NT2/D1 (cell line): ENCODE results near the gene TMOD1.
"Not testable (repeated sequence)": the region's sequence is repeated elsewhere in the genome, so short reads cannot be mapped to it uniquely, and the experiment has no call there.

Experiments
- DNase-seq: peaks from one replicate; pipeline ENCODE4 v3.0.0-alpha.2; 2011; ENCODE audit warnings: low read depth, low spot score
- H3K27me3 ChIP-seq: 2 replicates; pipeline ENCODE4 v1.6.0; 2011; ENCODE audit warnings: mild to moderate bottlenecking; ENCODE audit not compliant: insufficient read length, insufficient read depth
- H3K36me3 ChIP-seq: 2 replicates; pipeline ENCODE4 v1.6.1; 2011; ENCODE audit warnings: mild to moderate bottlenecking, low read length, mixed read lengths; ENCODE audit not compliant: insufficient read depth, insufficient read length
- H3K4me1 ChIP-seq: 2 replicates; pipeline ENCODE4 v1.5.1; 2011; ENCODE audit not compliant: insufficient read depth, insufficient read length
- H3K4me3 ChIP-seq: 2 replicates; pipeline ENCODE4 v1.5.1; 2011; ENCODE audit warnings: low read depth; ENCODE audit not compliant: insufficient read length
- H3K9ac ChIP-seq: 2 replicates; pipeline ENCODE4 v1.6.0; 2011; ENCODE audit warnings: low read depth; ENCODE audit not compliant: insufficient read length
- H3K9me3 ChIP-seq: 2 replicates; pipeline ENCODE4 v1.5.1; 2011; ENCODE audit warnings: mild to moderate bottlenecking, low read length; ENCODE audit not compliant: insufficient read depth
- SUZ12 ChIP-seq: IDR thresholded peaks from 2 replicates; pipeline ENCODE4 v1.6.1; 2011; ENCODE audit not compliant: insufficient read length, insufficient read depth; ENCODE audit errors: extremely low read depth
- YY1 ChIP-seq: IDR thresholded peaks from 2 replicates; pipeline ENCODE4 v1.6.1; 2011; ENCODE audit not compliant: insufficient read length, insufficient read depth
- ZNF274 ChIP-seq: IDR thresholded peaks from 2 replicates; pipeline ENCODE4 v1.6.1; 2011; ENCODE audit warnings: mild to moderate bottlenecking, low read depth, low read length

The TMOD1 gene

DNA sequence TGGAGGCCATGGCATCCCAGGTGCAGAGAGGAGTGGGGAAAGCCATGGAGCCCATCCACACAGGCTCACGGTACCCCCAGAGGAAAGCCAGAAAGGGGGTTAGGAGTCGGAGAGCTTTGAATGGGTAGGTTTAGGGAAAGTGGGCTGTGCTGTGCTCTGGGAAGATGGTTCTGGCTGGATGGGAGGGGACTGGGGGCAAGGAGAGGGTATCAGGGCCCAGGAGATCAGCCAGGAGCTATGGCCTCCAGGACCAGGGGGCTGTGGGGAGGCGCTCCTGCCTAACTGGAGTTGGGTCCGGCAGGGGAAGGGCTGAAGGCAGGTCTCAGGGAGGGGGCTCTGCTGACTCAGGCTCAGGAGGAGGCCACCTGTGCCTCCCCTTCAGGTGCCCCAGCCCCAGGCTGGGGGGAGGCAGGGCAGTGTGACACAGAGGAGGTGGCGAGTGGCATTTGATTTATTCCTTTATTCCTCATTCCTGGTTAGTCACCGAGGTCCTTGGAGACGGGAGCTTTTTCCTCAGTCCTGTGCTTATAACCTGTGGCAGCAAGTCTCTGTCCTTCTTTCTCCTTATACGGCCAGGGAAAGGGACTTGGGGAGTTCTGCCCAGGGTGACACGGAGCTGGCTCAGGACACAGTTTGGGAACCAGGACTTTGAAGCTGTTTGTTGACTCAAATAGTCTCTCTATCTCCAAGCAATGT, 70.9 kb downstream of the TMOD1 start:
- Histone ChIP-seq H3K9ac (no peak overlapping the region), H3K36me3 (no peaks in the 10 kb centered on the region), H3K4me3 (no peak overlapping the region), H3K9me3 (no peaks in the 10 kb centered on the region), H3K27me3 (no peaks in the 10 kb centered on the region), H3K4me1 (no peaks in the 10 kb centered on the region)
- no peak for TF ChIP-seq ZNF274
- TF ChIP-seq YY1: no peak
- TF ChIP-seq SUZ12: no peak
- no peak for DNase-seq

DNA sequence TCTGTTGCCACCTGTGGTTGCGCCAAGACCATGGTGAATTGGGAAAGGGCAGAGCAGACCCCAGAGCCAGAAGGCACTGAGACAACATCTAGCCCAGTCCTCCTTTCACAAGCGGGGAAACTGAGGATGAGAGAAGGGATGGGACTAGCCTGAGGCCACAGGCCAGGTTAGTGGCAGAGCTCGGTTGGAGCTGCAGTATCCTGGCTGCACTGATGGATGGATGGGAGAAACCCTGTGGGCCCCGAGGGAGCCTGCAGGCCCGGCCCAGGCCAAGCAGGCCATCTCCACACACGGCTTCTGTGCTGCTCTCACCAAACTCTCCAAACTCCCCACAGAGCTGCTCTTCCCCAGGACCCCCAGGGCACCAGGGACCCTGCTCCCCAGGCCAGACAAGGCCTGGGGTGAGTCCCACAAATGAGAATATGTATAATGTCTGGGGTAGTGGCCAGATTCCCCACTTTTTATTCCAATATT, 71.5 kb downstream of the TMOD1 start:
- H3K36me3 ChIP-seq: no peaks in the 10 kb centered on the region
- H3K4me3 ChIP-seq: no peak overlapping the region
- H3K27me3 ChIP-seq: no peaks in the 10 kb centered on the region
- no peak overlapping the region for H3K9ac ChIP-seq
- no peak for DNase-seq
- H3K9me3 ChIP-seq: no peaks in the 10 kb centered on the region
- H3K4me1 ChIP-seq: no peaks in the 10 kb centered on the region
- TF ChIP-seq ZNF274 (no peak), YY1 (no peak), SUZ12 (no peak)

DNA sequence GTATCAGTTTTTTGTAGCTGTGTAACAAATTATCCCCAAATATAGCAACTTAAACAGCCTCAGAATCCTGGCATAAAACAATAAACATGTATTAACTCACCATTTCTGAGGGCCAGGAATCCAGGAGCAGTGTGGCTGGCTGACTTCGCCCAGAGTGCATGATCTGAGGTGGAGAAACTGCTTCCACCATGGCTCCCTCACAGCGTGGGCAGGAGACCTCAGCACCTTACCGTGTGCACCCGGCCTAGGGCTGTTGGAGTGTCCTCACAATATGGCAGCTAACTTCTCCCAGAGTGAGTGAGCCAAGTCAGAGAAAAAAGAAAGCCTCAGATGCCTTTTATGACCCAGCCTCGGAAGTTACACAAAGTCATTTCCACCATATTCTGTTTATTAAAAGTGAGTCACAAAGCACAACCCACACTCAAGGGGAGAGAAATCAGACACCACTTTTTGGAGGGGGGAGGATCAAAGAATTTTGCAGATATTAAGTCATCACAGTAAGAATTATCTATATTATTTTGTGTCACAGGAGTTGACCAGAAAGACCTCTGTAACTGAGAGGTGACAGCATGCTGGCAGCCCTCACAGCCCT, 72.1 kb downstream of the TMOD1 start:
- TF ChIP-seq YY1: no peak
- TF ChIP-seq ZNF274: no peak
- TF ChIP-seq SUZ12: no peak
- Histone ChIP-seq H3K4me1 (no peaks in the 10 kb centered on the region), H3K36me3 (no peaks in the 10 kb centered on the region), H3K9me3 (no peaks in the 10 kb centered on the region), H3K27me3 (no peaks in the 10 kb centered on the region), H3K4me3 (no peak overlapping the region), H3K9ac (no peak overlapping the region)
- DNase-seq: no peak

GRCh38 chr9:97574101-97574571, 72.7 kb downstream of the TMOD1 start:
- H3K9me3 ChIP-seq, H3K4me3 ChIP-seq, H3K27me3 ChIP-seq, H3K9ac ChIP-seq, DNase-seq, H3K4me1 ChIP-seq, H3K36me3 ChIP-seq: not testable (repeated sequence)

GRCh38 chr9:97574921-97575672, 73.6 kb downstream of the TMOD1 start:
- H3K27me3 ChIP-seq, H3K4me3 ChIP-seq, H3K36me3 ChIP-seq, H3K4me1 ChIP-seq, DNase-seq, H3K9ac ChIP-seq, H3K9me3 ChIP-seq: not testable (repeated sequence)

DNA sequence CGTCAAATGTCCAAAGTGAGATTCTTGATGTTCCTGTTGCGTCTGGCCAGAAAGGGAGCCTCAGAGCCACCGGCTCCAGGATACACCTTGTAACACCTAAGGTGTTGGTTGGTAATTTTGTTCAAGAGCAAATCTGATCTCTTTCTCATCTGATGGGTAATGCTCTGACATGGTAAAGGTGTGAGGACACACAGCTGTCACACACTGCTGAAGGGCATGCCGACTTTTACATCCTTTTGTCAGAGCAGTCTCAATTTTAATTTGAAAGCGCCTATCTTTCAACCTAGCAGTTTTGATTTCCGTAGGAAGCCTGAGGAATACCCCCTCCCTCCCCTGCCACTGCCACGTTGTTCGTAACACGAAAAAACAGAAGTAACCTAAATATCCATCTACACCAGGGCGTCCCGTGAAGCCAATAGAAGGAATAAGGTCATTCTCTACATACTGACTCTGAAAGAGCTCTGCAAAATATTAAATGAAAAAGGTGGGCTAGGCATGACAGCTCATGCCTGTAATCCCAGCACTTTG, 74.3 kb downstream of the TMOD1 start:
- no peak for TF ChIP-seq YY1
- no peak overlapping the region for H3K9ac ChIP-seq
- no peaks in the 10 kb centered on the region for H3K4me1 ChIP-seq
- no peak overlapping the region for H3K4me3 ChIP-seq
- no peaks in the 10 kb centered on the region for H3K27me3 ChIP-seq
- DNase-seq: no peak
- no peaks in the 10 kb centered on the region for H3K36me3 ChIP-seq
- H3K9me3 ChIP-seq: no peaks in the 10 kb centered on the region

GRCh38 chr9:97577051-97577450, 75.6 kb downstream of the TMOD1 start:
- Histone ChIP-seq H3K9me3 (no peaks in the 10 kb centered on the region), H3K4me1 (no peaks in the 10 kb centered on the region), H3K4me3 (no peak overlapping the region), H3K9ac (no peak overlapping the region), H3K36me3 (no peaks in the 10 kb centered on the region), H3K27me3 (no peaks in the 10 kb centered on the region)
- DNase-seq: no peak
- no peak for TF ChIP-seq ZNF274
- TF ChIP-seq SUZ12: no peak
- no peak for TF ChIP-seq YY1
